Measurements from ENCODE around the gene MTA3.

DNA sequence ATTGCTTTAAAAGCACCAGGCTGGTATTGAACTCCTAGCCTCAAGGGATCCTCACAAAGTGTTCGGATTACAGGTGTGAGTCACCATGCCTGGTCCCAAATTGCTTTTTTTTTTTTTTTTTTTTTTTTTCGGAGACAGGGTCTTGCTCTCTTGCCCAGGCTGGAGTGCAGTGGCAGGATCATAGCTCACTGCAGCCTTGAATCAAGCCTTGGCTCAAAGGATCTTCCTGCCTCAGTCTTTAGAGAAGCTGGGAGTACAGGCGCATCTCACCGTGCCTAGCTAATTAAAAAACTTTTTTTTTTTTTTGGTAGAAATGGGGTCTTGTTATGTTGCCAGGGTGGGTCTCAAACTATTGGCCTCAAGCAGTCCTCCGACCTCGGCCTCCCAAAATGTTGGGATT lies 12.8 kb downstream of the MTA3 start:
- TF ChIP-seq EZH2 (IDR thresholded peaks at IDR 0.05; ENCODE audit: low read length, missing control alignments) (no peak), CTCF (conservative IDR thresholded peaks at IDR 0.05 in 1 of 2, IDR thresholded peaks at IDR 0.05 in 1 of 2; ENCODE audit: low read depth in 1 of 2, low read length in 2 of 2) (no peak)

All from fibroblast of lung (primary cell).